Measurements from ENCODE around the gene SLC16A9.

The SLC16A9 gene

GRCh38 chr10:59719374-59719773 is 9.7 kb upstream of the SLC16A9 start:
- no peak for DNase-seq (ENCODE audit: extremely low read depth in 1 of 2, low read depth in 1 of 2)

GRCh38 chr10:59718257-59718656 is 8.6 kb upstream of the SLC16A9 start:
- DNase-seq (ENCODE audit: extremely low read depth in 1 of 2, low read depth in 1 of 2): no peak

- DNase-seq (ENCODE audit: extremely low read depth in 1 of 2, low read depth in 1 of 2): no peak
These were observed 3.7 kb upstream of the SLC16A9 start for GRCh38 chr10:59713196-59713821.

- no peak for DNase-seq (ENCODE audit: extremely low read depth in 1 of 2, low read depth in 1 of 2)
These were observed 2.3 kb upstream of the SLC16A9 start for GRCh38 chr10:59711871-59712494.

GRCh38 chr10:59708816-59709394 is 745 bp downstream of the SLC16A9 start:
- DNase-seq (ENCODE audit: extremely low read depth in 1 of 2, low read depth in 1 of 2): no peak

- DNase-seq (ENCODE audit: extremely low read depth in 1 of 2, low read depth in 1 of 2): no peak
These were observed 2.5 kb downstream of the SLC16A9 start for GRCh38 chr10:59706851-59707797.

- DNase-seq (ENCODE audit: extremely low read depth in 1 of 2, low read depth in 1 of 2): no peak
These were observed 3.7 kb downstream of the SLC16A9 start for GRCh38 chr10:59705931-59706330.

- no peak for DNase-seq (ENCODE audit: extremely low read depth in 1 of 2, low read depth in 1 of 2)
These were observed 5.0 kb downstream of the SLC16A9 start for GRCh38 chr10:59704630-59705029.

- no peak for DNase-seq (ENCODE audit: extremely low read depth in 1 of 2, low read depth in 1 of 2)
These were observed 7.3 kb downstream of the SLC16A9 start for GRCh38 chr10:59702347-59702746.

GRCh38 chr10:59700709-59701108 is 8.9 kb downstream of the SLC16A9 start:
- DNase-seq (ENCODE audit: extremely low read depth in 1 of 2, low read depth in 1 of 2): no peak

- DNase-seq (ENCODE audit: extremely low read depth in 1 of 2, low read depth in 1 of 2): no peak
These were observed 11.3 kb downstream of the SLC16A9 start for GRCh38 chr10:59698326-59698725.

- no peak for DNase-seq (ENCODE audit: extremely low read depth in 1 of 2, low read depth in 1 of 2)
These were observed 14.0 kb downstream of the SLC16A9 start for GRCh38 chr10:59695637-59696036.

- no peak for DNase-seq (ENCODE audit: extremely low read depth in 1 of 2, low read depth in 1 of 2)
These were observed 14.7 kb downstream of the SLC16A9 start for GRCh38 chr10:59694936-59695335.

- DNase-seq (ENCODE audit: extremely low read depth in 1 of 2, low read depth in 1 of 2): no peak
These were observed 17.5 kb downstream of the SLC16A9 start for GRCh38 chr10:59692113-59692512.

GRCh38 chr10:59688921-59689351 is 20.7 kb downstream of the SLC16A9 start:
- no peak for DNase-seq (ENCODE audit: extremely low read depth in 1 of 2, low read depth in 1 of 2)

- DNase-seq (ENCODE audit: extremely low read depth in 1 of 2, low read depth in 1 of 2): no peak
These were observed 22.0 kb downstream of the SLC16A9 start for GRCh38 chr10:59687657-59688056.

- DNase-seq (ENCODE audit: extremely low read depth in 1 of 2, low read depth in 1 of 2): no peak
These were observed 25.6 kb downstream of the SLC16A9 start for GRCh38 chr10:59684006-59684405.

GRCh38 chr10:59682986-59683937 is 26.4 kb downstream of the SLC16A9 start:
- DNase-seq (ENCODE audit: extremely low read depth in 1 of 2, low read depth in 1 of 2): no peak

- no peak for DNase-seq (ENCODE audit: extremely low read depth in 1 of 2, low read depth in 1 of 2)
These were observed 29.5 kb downstream of the SLC16A9 start for GRCh38 chr10:59680199-59680598.

GRCh38 chr10:59678884-59679301 is 30.8 kb downstream of the SLC16A9 start:
- no peak for DNase-seq (ENCODE audit: extremely low read depth in 1 of 2, low read depth in 1 of 2)
